CD4-positive, alpha-beta T cell treated with Interleukin-10 for 1 hour (primary cell): ENCODE results near the gene SETD5.

ENCODE experiments used
- DNase-seq: peaks from one replicate; pipeline ENCODE4 v3.0.0-alpha.2; 2020

SETD5 gene

DNA sequence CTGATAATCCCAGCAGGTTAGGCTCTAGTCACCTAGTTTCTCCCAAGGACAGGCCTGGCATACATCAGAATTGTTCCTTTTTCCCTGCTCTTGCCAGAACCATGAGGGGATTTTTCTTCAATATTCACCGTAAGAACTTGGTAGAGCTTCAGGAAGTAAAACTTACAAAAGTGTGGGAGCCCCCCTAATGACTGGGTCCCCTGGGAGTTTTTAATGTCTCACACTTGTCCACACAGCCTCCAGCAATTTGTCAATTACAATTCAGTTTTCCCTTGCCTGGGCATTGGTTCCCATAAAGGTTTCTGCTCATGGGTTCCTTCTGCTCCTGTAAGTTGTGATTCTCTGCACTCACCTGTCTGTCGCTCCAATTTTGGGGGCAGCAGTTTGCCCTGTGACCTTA is 127.7 kb downstream of the SETD5 start:
- no peak for DNase-seq
